ENCODE data around the gene AMN1. TPM values are rescaled to one million over a fixed set of nuclear protein-coding genes. Genes with fewer than 3 reads are reported as not detected.
"Not testable (repeated sequence)": the region's sequence is repeated elsewhere in the genome, so short reads cannot be mapped to it uniquely, and the experiment has no call there.

Gene AMN1
- polyA plus RNA-seq, 1 experiment, result 4.2 TPM

GRCh38 chr12:31702047-31702446 lies 26.8 kb downstream of the AMN1 start:
- Histone ChIP-seq H3K36me3 (ENCODE audit: control insufficient read depth, insufficient read depth, low read length) (no peaks in the 10 kb centered on the region), H3K4me3 (ENCODE audit: low read depth, low read length) (no peak overlapping the region), H3K27me3 (ENCODE audit: control insufficient read depth, insufficient read depth, low read length) (no peaks in the 10 kb centered on the region)
- no peak for DNase-seq (ENCODE audit: low read depth)
- 0 out of 2 replicates have a peak, but pooled peaks have one; percentile 5 for TF ChIP-seq CTCF (IDR thresholded peaks at IDR 0.05; ENCODE audit: insufficient read depth, low read depth, low read length)
- ChIA-PET POLR2A (no interaction called here), CTCF (no interaction called here)

GRCh38 chr12:31689921-31690320 lies 38.9 kb downstream of the AMN1 start:
- CTCF ChIA-PET; H3K27me3 ChIP-seq (ENCODE audit: control insufficient read depth, insufficient read depth, low read length); H3K4me3 ChIP-seq (ENCODE audit: low read depth, low read length); DNase-seq (ENCODE audit: low read depth); H3K36me3 ChIP-seq (ENCODE audit: control insufficient read depth, insufficient read depth, low read length); POLR2A ChIA-PET: not testable (repeated sequence)

- TF ChIP-seq CTCF (IDR thresholded peaks at IDR 0.05; ENCODE audit: insufficient read depth, low read depth, low read length), result no peak
- Histone ChIP-seq H3K27me3 (ENCODE audit: control insufficient read depth, insufficient read depth, low read length) (no peaks in the 10 kb centered on the region), H3K4me3 (ENCODE audit: low read depth, low read length) (no peak overlapping the region), H3K36me3 (ENCODE audit: control insufficient read depth, insufficient read depth, low read length) (no peaks in the 10 kb centered on the region)
- ChIA-PET CTCF (interaction anchor here (0.6 to 0.7 kb wide), 2 partner anchors 29 to 666 kb away, joined by 3 read pairs; no protein-coding TSS in a partner anchor), POLR2A (no interaction called here)
- no peak for DNase-seq (ENCODE audit: low read depth)
Measured at GRCh38 chr12:31687101-31687527, 41.7 kb downstream of the AMN1 start.

- H3K4me3 ChIP-seq (ENCODE audit: low read depth, low read length), result no peak overlapping the region
- ChIA-PET CTCF (no interaction called here), POLR2A (no interaction called here)
- no peaks in the 10 kb centered on the region for H3K27me3 ChIP-seq (ENCODE audit: control insufficient read depth, insufficient read depth, low read length)
- no peak for TF ChIP-seq CTCF (IDR thresholded peaks at IDR 0.05; ENCODE audit: insufficient read depth, low read depth, low read length)
- H3K36me3 ChIP-seq (ENCODE audit: control insufficient read depth, insufficient read depth, low read length), result no peaks in the 10 kb centered on the region
- DNase-seq (ENCODE audit: low read depth), result no peak
Measured at GRCh38 chr12:31685801-31686200, 43.0 kb downstream of the AMN1 start.

GRCh38 chr12:31682136-31682962 lies 46.5 kb downstream of the AMN1 start:
- H3K36me3 ChIP-seq (ENCODE audit: control insufficient read depth, insufficient read depth, low read length), result no peaks in the 10 kb centered on the region
- POLR2A ChIA-PET, result no interaction called here
- CTCF ChIA-PET, result interaction anchor here (0.6 to 1.4 kb wide), 5 partner anchors 9 to 630 kb away, joined by 3 to 5 read pairs (median 3); no protein-coding TSS in a partner anchor
- no peak overlapping the region for H3K4me3 ChIP-seq (ENCODE audit: low read depth, low read length)
- H3K27me3 ChIP-seq (ENCODE audit: control insufficient read depth, insufficient read depth, low read length), result no peaks in the 10 kb centered on the region
- peak; percentile 63 for TF ChIP-seq CTCF (IDR thresholded peaks at IDR 0.05; ENCODE audit: insufficient read depth, low read depth, low read length)
- DNase-seq (ENCODE audit: low read depth), result no peak
